ENCODE results near the gene ITGA3. TPM values are rescaled to one million over a fixed set of nuclear protein-coding genes. Genes with fewer than 3 reads are reported as not detected.

Gene ITGA3
- total and polyA plus RNA-seq, 2 of the 13 experiments (the other 11 are each of a cell fraction or from before 2014, with no cell fraction given) = 0.48 to 0.69 TPM

DNA sequence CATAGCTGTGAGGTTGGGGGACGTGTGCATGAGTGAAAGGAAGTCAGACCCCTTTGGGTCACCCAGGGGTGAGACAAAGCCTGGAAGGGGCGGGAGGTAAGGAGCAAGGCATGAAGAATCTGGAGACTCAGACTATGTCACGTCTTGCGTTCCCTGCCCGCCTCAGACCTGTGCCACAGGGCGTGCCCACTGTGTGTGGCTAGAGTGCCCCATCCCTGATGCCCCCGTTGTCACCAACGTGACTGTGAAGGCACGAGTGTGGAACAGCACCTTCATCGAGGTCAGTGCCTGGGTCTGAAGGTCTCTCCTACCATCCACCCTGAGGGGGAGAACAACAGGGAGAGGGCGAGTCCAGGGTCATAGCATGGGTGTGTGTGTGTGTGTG lies 24.2 kb downstream of the ITGA3 start:
- H3K27ac ChIP-seq (ENCODE audit: extremely low read length, insufficient read depth, low read length) = no peak overlapping the region
- BruUV-seq (replicated peaks) = no TSS peak
- no peaks in the 10 kb centered on the region for H3K9me3 ChIP-seq (ENCODE audit: low read length)
- no peak for FAIRE-seq
- H3K27me3 ChIP-seq (ENCODE audit: control insufficient read depth in 1 of 2, insufficient read depth in 2 of 2, low read length in 2 of 2) = peaks cover 0 to 13% of the 10 kb centered on the region in 2 experiments; a peak in 1 of 5 replicates
- in situ Hi-C loops (cut with HindIII; ENCODE audit: extremely low pct_ligation_motif_present, low pct_unique_long_range_greater_than_20kb) (loop anchor here (10.0 kb wide), 1 partner anchor 215 kb away; no protein-coding TSS in a partner anchor), intact Hi-C loops (cut with micrococcal nuclease; ENCODE audit: unreplicated experiment) (loop anchor here (10.0 kb wide), 1 partner anchor 215 kb away; no protein-coding TSS in a partner anchor)
- no peak for DNase-seq (ENCODE audit: low spot score)
- H3K79me2 ChIP-seq (ENCODE audit: insufficient read depth, low read length) = no peaks in the 10 kb centered on the region
- peaks cover 3% of the 10 kb centered on the region; the same call in 1 of the 2 replicates for H4K20me1 ChIP-seq (ENCODE audit: insufficient read depth, low read length)
- H3K9ac ChIP-seq (ENCODE audit: insufficient read depth, low read depth, low read length) = no peak overlapping the region
- 60% methylated on average over 11 of the region's 11 CpGs for WGBS (ENCODE audit: low lambda C conversion rate)
- H3K36me3 ChIP-seq (replicated peaks in 1 of 2; ENCODE audit: control insufficient read depth in 1 of 2, insufficient read depth in 2 of 2, low read length in 2 of 2) = no peaks in the 10 kb centered on the region
- no peak overlapping the region for H3K4me2 ChIP-seq (ENCODE audit: low read depth, low read length)
- H2AFZ ChIP-seq (ENCODE audit: low read length) = no peak overlapping the region
- POLR2A ChIA-PET = no interaction called here
- no peaks in the 10 kb centered on the region for H3K4me1 ChIP-seq (ENCODE audit: insufficient read depth, low read length)
- no peak for ATAC-seq
- H3K4me3 ChIP-seq (replicated peaks in 1 of 3; ENCODE audit: insufficient read depth in 1 of 3, low read depth in 2 of 3, low read length in 3 of 3) = no peak overlapping the region
- CTCF ChIA-PET (ENCODE audit: low intra/inter-chr PET ratio, low total read pairs) = interaction anchor here (1.1 to 2.0 kb wide), 6 partner anchors 23 to 510 kb away, joined by 4 to 16 read pairs (median 6); no protein-coding TSS in a partner anchor
- TF ChIP-seq JUN (CRISPR knock-in tag; IDR thresholded peaks at IDR 0.05) (no peak), POLR2A (IDR thresholded peaks at IDR 0.05; ENCODE audit: insufficient read depth in 1 of 2, low read depth in 2 of 2, low read length in 2 of 2) (no peak), ZNF619 (CRISPR knock-in tag; IDR thresholded peaks at IDR 0.05) (no peak; the same call in 1 of the 2 replicates), ZNF549 (CRISPR knock-in tag; IDR thresholded peaks at IDR 0.05) (no peak), RELA (CRISPR knock-in tag; IDR thresholded peaks at IDR 0.05) (no peak), RFXANK (CRISPR knock-in tag; IDR thresholded peaks at IDR 0.05) (no peak), POLR2G (IDR thresholded peaks at IDR 0.05; ENCODE audit: low read depth, low read length) (no peak), ZNF207 (IDR thresholded peaks at IDR 0.05; ENCODE audit: borderline replicate concordance) (0 out of 2 replicates have a peak, but pooled peaks have one; percentile 47), AHR (CRISPR knock-in tag; IDR thresholded peaks at IDR 0.05) (no peak), ZNF138 (CRISPR knock-in tag; IDR thresholded peaks at IDR 0.05; ENCODE audit: low read depth) (peak; percentile 40; the same call in 1 of the 2 replicates), ZNF382 (CRISPR knock-in tag; IDR thresholded peaks at IDR 0.05; ENCODE audit: borderline replicate concordance) (no peak), ZMYM3 (CRISPR knock-in tag; IDR thresholded peaks at IDR 0.05) (no peak), IRX3 (CRISPR knock-in tag; IDR thresholded peaks at IDR 0.05; ENCODE audit: borderline replicate concordance, low read depth) (no peak), ZNF883 (CRISPR knock-in tag; IDR thresholded peaks at IDR 0.05; ENCODE audit: not compliant biosample characterization) (no peak), EED (CRISPR knock-in tag; IDR thresholded peaks at IDR 0.05) (0 out of 2 replicates have a peak, but pooled peaks have one; percentile 36), PHF8 (CRISPR knock-in tag; IDR thresholded peaks at IDR 0.05) (no peak)
- TF ChIP-seq, protein P1, sequence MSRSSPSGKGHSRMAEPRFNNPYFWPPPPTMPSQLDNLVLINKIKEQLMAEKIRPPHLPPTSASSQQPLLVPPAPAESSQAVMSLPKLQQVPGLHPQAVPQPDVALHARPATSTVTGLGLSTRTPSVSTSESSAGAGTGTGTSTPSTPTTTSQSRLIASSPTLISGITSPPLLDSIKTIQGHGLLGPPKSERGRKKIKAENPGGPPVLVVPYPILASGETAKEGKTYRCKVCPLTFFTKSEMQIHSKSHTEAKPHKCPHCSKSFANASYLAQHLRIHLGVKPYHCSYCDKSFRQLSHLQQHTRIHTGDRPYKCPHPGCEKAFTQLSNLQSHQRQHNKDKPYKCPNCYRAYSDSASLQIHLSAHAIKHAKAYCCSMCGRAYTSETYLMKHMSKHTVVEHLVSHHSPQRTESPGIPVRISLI (CRISPR knock-in tag; IDR thresholded peaks at IDR 0.05; ENCODE audit: borderline replicate concordance) = no peak
- TF ChIP-seq, protein P2, sequence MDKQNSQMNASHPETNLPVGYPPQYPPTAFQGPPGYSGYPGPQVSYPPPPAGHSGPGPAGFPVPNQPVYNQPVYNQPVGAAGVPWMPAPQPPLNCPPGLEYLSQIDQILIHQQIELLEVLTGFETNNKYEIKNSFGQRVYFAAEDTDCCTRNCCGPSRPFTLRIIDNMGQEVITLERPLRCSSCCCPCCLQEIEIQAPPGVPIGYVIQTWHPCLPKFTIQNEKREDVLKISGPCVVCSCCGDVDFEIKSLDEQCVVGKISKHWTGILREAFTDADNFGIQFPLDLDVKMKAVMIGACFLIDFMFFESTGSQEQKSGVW (CRISPR knock-in tag; IDR thresholded peaks at IDR 0.05; ENCODE audit: borderline replicate concordance) = no peak
- TF ChIP-seq, protein P3, sequence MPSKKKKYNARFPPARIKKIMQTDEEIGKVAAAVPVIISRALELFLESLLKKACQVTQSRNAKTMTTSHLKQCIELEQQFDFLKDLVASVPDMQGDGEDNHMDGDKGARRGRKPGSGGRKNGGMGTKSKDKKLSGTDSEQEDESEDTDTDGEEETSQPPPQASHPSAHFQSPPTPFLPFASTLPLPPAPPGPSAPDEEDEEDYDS (CRISPR knock-in tag; IDR thresholded peaks at IDR 0.05) = no peak
- TF ChIP-seq, protein P4, sequence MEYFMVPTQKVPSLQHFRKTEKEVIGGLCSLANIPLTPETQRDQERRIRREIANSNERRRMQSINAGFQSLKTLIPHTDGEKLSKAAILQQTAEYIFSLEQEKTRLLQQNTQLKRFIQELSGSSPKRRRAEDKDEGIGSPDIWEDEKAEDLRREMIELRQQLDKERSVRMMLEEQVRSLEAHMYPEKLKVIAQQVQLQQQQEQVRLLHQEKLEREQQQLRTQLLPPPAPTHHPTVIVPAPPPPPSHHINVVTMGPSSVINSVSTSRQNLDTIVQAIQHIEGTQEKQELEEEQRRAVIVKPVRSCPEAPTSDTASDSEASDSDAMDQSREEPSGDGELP (IDR thresholded peaks at IDR 0.05; ENCODE audit: borderline replicate concordance, low read depth) = no peak
- TF ChIP-seq, protein P5, sequence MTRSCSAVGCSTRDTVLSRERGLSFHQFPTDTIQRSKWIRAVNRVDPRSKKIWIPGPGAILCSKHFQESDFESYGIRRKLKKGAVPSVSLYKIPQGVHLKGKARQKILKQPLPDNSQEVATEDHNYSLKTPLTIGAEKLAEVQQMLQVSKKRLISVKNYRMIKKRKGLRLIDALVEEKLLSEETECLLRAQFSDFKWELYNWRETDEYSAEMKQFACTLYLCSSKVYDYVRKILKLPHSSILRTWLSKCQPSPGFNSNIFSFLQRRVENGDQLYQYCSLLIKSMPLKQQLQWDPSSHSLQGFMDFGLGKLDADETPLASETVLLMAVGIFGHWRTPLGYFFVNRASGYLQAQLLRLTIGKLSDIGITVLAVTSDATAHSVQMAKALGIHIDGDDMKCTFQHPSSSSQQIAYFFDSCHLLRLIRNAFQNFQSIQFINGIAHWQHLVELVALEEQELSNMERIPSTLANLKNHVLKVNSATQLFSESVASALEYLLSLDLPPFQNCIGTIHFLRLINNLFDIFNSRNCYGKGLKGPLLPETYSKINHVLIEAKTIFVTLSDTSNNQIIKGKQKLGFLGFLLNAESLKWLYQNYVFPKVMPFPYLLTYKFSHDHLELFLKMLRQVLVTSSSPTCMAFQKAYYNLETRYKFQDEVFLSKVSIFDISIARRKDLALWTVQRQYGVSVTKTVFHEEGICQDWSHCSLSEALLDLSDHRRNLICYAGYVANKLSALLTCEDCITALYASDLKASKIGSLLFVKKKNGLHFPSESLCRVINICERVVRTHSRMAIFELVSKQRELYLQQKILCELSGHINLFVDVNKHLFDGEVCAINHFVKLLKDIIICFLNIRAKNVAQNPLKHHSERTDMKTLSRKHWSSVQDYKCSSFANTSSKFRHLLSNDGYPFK (CRISPR knock-in tag; IDR thresholded peaks at IDR 0.05; ENCODE audit: borderline replicate concordance) = peak; percentile 30; the same call in 1 of the 2 replicates
